DMS53 treated with DMSO at 0.1 percent for 48 hours (cell line): ENCODE measurements around the gene CNGA1.

Experiments used
- DNase-seq: peaks from one replicate; lab custom pipeline; 2025; ENCODE audit not compliant: unreplicated experiment; lab: John Stamatoyannopoulos, UW

Gene CNGA1

DNA sequence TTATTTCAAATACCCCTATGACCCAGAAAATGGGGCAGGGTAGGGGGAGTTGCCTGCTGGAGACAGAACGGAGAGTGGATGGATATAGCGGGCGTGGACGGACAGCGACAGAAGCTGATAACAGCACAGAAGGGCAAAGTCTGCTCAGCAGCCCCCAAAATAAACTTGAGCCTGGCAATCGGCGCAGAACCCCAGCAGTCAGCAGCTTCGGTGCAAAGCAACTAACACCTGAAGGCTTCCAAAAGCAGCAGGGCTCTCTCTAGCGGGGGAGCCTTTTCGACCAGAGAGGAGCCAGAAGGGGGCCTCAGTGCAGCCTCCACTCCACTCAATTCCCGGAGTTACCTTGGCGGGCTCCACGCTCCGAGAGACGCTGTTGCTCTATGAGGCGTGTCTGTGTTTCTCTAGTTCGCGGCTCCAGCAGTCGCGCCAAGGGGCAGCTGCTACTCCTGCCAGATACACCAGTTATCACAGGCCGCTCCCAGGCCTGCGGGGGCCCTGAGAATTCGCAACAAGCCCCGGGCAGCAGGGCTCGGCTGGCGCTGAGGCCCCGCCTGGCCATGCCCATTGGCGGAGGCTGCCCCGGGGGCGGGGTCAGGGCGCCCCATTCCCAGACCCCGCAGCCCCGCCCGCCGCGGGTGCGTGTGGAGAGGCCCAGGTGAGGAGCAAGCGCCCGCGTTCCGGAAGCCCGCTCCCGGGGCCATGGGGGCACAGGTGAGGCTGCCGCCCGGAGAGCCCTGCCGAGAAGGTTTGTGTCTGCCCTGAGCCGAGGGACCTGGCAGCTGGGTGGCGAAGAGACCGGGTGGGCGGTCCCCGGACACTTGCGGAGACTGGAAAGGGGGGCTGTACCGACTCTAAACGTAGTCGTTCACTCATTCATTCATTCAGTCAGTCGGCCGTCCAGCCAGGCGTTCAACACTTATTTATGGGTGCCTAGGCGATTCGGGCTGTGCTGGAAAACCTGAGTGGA, at the start of gene CNGA1, which contains the start of gene NIPAL1:
CNGA1 (minus strand) TSS at position 541 of the 967 bp plus-strand sequence. CDS start 63,992 bp downstream, outside the sequence.
NIPAL1 (plus strand) TSS at position 632 of the 967 bp plus-strand sequence; CDS start at position 700, 68 bp downstream.
- peak; percentile 92 for DNase-seq

DNA sequence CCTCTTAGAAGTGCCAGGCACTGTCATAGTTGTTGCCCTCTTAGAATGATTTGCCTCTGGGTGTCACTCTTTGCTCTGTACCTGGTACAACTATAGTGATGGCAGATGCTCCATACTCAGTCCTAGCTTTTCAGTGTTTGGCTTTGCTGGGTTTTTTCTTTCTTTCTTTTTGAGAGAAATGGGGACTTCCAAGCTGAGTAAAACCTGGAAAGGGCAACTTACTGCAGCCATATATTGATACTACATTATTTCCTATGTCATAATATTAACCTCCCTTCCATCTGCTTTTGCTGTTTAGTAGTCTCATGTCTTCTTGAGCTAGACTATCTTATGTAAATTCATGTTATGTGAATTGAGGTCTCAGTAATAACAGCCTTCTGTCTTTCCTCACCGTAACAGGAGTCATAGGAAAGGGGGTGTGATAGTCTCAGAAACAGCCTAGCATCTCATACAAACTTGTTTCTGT, 49.1 kb upstream of the CNGA1 start:
- no peak for DNase-seq

DNA sequence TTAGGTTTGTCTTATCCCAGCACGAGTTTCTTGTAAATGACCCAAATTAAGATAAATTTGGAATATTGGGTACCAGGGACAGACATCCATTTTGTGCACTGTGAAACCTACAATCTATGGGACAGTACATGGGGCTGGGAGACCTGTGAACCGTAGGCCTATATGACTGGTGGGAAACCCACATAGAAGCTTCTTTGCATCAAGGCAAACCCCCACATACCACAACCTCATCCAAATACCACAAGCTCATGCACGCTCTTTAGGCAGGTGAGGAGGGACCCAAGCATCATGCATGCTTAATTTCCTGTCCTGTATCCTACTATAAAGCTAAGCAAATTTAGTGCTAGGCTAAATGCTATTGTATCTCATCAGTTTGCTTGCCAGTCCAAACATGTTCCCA, 47.9 kb upstream of the CNGA1 start:
- DNase-seq = no peak

DNA sequence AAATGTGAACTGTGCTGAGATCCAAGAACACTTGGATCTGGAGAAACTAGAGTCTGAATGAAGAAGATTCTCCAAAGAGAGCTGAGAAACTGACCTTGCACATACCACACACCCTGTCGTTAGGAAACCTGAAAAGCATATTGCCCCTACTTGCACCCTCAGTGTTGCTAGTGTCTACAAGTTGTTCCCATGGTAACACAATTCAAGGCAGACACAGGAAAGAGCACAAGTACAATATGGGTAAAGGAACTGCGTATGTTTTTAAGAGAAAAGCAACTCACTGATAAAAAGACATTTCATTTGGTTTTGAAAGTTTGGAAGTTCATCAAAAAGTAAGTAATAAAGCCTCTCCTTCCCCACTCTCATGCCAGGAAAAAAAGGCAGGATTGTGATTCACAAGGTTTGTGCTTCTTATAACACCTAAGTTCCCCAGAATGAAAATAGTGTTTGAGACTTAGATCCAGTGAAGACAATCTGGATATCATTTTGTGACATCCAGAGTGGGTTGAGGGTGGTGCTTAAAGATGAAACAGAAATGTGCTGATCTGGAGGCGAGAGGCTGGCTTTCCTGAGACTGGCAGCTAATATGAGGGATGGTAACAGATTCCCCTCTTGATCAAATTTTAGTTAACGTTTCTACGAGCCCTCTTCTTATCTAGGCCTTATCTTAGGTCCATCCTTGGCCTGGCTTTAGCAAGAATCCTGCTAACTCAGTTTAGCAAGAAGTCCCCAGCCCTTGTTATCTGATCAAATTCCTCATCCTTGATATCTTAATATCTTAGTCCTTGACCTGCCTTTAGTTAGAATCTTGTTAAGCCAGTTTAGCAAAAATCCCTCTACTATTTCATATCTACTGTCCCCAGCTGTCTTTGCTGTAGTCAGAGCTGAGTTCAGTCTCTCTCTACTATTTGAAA, 42.4 kb upstream of the CNGA1 start:
- DNase-seq = no peak

DNA sequence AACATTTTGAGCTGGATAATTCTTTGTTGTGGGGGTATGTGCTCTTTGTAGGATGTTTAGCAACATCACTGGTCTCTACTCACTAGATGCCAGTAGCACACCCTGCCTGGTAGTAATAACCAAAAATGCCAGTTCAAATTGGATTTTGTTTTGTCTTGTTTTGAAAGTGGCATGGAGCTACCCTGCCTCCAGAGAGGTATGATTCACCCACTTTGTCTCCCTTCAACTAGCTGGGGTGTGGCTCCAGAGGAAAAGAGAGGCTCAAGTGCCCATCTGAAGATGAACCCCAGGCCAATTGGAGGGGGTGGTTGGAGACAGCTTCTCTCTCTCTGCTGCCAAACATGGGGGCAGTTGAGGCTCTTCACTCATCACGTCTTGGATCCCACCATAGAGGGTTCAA, 34.6 kb upstream of the CNGA1 start:
- no peak for DNase-seq

DNA sequence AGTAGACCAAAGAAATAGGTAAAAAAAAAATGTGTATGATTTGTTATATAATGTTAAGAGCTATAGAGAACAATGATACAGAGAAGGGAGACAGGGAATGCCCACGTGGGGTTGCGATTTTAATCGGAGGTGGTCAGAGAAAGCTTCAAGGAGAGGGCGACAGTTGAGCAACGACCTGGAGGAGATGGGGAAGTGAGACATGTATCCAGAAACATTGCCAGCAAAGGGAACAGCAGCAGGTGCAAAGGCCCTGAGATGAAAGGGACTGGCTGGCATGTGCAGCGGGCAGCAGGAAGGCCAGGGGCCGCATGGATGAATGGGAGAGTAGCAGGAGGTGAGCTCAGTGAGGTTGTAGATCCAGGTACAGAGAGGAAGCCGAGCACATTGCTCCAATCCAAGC, 33.0 kb upstream of the CNGA1 start:
- no peak for DNase-seq

DNA sequence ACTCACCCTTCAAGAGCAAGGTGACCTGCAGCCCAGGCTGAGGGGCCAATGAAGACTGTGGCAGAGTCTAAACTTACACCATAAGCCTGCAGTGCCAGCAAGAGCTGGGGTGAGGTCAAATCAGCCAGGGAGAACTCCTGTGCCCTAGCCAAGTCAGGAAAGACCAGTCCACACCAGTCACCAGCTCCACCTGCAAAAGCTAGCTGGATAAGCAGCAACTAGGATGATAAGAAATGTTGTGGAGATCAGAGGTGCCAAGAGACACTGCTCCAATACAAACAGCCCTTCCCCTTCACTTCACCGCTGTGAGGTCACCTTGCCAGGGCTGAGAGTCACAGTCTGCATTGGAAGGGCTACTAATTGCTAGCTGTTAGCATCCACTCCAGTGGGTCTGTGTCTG, 31.4 kb upstream of the CNGA1 start:
- DNase-seq = no peak

DNA sequence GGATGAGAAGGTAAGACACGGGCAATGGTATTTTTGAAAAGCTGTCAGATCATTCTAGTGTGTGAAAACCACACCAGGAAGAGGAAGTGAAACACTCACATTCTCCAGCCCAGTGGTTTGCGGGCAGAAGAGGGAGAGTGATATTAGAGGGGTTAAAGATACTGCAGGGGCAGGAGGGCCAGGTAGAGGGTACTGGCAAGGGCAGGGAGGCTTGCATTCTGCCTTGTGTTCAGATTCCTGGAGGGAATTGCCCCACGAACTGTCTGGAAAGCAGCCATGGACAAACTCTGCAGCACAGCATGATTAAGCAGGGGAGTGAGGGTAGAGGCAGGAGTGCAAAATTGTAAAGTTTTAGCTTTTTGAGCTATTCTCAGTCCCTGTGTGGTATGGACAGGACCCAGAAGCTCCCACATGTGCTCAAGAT, 31.0 kb upstream of the CNGA1 start:
- DNase-seq = no peak

DNA sequence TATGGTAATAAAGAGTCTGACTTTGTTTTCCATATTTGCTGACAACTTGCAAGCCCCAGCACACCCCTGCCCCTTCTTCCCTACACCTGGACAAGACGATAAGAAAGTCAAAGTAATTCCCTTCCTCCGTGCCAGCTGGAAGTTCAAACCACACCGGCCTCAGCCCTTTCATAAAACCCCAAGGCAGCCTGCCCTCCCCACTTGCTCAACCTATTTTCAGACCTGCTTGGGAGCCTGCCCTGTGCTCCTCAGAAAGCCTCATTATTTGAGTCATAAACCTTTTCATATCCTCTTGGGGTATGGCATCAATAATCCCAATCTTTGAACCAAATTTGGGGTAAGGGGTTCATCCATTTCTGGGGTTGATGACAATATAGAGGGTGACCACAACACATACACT, 29.6 kb upstream of the CNGA1 start:
- no peak for DNase-seq

DNA sequence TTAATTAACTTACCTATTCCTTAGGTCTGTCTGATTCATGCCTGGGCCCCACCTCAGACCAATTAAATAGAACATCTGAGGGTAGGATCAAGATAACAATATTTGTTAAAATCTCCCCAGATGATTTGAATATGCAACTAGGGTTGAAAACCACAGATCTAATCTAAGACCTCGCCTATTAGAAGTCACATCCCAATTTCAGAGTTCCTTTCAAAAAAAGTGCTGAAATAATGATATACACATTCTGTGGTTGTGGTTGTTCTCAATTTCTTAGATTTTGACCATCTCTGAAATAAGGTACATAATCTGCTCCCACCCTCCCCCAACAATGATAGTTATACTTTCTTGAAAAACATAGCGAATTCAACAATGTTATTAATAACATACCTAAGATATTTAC, 27.8 kb upstream of the CNGA1 start:
- DNase-seq = no peak

DNA sequence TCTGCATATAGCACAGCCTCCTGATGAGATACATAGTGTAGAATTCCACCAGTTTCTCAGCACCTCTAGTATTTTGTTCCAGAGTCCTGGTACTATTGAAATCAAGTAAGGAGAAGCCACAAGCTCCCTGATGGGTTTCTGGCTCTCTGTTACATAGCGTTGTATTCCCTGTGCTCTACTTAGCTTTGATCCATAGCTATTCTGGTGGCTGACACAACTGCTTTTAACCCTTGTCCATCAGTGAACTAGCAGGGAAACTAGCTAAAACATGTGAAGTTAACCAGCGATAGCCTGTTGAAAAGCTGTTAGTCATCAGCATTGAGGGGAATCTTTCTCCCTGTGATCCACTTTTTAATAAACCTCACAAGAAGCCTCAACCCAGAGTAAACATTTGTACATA, 27.0 kb upstream of the CNGA1 start:
- no peak for DNase-seq

DNA sequence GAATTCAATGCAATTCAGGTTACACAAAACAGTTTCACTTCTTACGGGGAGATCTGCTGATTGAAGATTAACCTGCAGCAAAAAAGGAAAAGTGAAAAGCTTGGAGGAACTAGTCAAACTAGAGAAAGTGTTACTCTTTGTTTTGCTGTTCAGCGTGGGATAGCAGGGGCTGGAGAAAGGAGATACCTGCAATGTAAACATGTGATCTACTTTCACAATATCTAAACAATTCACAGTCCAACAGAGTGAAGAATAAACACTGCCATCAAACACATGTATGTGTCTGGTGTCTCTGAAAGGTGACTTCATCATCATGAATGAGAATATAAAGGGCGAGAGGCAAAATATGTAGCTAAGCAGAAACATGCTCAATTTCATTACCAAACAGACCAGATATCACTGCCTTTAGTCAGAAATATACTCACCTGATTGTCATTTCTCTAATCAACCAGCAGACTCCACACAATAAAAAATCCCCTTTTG, 26.5 kb upstream of the CNGA1 start:
- DNase-seq = peak; percentile 84

DNA sequence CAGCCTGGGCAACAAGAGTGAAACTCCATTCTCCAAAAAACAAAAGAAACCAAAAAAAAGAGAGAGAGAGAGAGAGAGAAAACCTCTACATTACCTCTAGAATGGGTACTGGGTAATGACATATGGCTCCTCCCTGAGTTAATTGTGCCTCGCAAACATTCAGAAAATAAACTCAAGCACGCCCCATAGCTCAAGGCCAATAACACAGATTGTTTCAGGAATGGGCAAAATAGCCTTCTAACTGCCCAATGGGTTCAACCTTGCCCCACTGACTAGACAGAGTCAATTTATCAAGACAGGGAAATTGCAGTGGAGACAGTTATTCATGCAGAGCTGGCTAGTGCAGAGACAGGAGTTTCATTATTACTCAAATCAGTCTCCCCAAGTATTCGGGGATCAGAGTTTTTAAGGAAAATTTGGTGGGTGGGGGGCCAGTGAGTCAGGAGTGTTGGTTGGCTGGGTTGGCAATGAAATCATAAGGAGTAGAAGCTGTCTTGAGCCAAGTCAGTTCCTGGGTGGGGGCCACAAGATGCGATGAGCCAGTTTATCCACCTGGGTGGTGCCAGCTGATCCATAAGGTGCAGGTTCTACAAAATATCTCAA, 25.2 kb upstream of the CNGA1 start:
- DNase-seq = no peak

DNA sequence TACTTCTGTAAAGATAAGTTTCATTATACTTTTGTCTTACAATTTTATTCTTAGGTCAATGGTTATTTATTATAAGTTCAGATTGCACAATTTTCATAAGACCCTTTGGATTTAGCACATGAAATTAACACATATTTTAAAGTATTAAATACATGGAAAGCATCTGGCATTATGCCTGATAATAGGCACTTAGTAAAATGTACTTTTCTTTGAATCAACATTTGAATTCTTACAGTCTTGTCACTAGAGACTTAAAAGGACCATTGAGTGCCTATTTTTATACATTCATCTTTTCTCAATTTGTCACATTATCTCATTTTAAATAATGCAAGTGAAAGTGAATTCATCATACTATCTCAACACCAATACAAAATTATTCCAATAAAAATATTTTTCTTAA, 23.1 kb upstream of the CNGA1 start:
- no peak for DNase-seq

DNA sequence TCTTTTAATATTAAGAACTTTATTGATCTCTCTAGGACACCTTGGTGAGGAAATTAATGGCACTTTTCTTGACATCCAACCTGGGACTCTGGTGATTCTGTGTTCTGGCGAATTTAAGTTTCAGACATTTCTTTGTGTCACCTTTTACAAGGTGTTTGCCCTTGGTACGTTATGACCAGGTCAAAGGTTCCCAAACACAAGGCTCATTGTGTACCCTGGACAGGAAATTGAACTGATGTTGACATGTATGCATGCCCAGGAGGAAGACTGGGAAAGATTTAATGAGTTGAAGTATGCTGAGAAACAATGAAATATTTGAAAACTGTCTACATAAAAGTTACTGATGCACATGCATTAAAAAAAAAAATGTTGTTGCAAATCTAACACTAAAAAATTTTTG, 22.2 kb upstream of the CNGA1 start:
- DNase-seq = no peak

DNA sequence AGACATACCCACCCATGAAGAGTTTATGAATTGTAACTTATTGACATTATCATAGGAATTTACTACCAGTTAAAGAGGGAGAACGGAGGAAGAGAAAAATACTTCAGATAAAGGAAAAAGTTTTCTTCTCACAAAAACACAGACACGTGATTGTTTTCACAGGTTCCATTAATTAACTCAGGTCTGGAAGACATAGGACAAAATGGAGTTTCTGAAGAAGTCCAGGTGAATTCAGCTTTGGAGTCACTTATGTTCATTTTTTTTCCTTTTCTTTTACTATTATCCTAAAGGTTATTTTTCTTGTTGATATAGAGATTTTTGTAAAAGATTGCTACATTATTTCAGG, 20.6 kb upstream of the CNGA1 start:
- no peak for DNase-seq

DNA sequence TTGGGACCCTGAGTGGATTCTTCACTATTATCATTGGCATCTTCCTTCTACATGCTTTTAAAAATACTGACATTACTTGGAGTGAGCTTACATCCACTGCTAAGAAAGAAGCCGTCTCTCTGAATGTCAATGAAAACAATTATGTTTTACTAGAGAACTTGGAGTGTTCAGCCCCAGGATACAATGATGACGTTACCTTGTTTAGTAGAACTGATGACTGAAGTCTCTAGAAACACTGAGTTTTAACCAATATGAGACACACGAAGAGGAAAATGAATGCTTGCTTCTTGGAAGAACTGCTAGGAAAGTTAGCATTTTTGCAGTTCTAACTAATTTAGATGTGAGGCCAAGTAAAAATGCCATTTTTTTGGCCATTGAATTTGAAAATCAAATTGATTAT, 19.5 kb upstream of the CNGA1 start:
- DNase-seq = no peak

DNA sequence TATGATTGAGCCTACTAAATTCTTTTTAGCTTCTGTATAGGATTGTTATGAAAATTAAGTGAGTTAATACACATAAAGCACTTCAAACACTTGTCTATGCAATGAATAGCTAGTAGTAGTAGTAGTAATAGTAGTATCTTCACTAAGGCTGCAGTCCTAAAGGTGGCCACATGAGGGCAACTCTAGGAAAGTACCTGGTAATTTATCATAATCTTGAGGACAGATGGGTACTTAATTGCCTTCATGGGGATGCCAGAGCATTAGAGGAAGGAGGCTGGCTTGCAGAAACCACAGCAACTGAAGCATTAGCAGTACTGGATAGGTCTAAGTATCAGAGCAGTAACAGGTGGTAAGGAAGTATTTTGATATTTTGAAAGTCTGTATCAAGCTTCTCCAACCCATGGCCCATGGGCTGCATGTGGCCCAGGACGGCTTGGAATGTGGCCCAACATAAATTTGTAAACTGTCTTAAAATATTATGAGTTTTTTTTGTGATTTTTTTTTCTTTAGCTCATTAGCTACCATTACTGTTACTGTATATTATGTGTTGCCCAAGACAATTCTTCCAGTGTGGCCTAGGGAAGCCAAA, 17.4 kb upstream of the CNGA1 start:
- peak; percentile 17 for DNase-seq

DNA sequence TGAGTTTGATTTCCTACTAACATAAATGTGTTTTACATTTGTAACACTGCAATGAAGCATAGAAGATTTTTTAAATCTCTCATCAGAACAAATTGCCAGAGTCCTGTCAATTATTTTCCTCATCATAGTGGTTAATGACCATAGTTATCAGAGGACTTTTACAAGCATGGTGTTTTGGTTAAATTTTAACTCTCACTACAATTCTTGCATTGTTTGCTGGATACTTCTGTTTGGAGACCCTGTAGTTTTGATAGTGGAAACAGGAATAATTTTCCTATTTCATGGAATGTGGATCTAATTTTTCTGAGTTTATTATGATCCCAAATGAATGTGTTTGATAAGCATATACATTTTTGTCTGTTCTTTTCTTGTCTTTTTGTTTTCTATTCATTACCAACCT, 16.9 kb upstream of the CNGA1 start:
- no peak for DNase-seq

DNA sequence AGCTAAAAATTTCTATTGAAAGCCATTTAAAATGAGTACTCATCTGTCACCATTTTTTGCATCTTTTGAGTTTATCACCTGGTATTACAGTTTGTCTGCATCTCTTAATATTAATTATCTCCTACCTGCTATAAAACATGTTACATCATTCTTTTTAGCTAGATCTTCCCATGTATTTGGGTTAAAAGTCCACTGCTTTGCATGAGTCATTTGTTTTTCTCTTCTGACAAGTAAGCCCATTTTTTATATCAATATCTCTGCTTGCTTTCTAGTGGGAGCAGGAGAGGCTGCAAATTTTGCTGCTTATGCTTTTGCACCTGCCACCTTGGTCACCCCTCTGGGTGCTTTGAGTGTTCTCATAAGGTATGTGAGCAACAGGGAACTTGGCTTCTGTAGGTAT, 16.2 kb upstream of the CNGA1 start:
- no peak for DNase-seq
